ENCODE data around the gene PWWP2A.
A peak's percentile ranks its signal among the peaks of the same experiment; 100 is the strongest.

PWWP2A gene

GRCh38 chr5:160133071-160133917 is 14.0 kb upstream of the PWWP2A start:
- no peaks in the 10 kb centered on the region for H3K4me1 ChIP-seq (ENCODE audit: control insufficient read depth, insufficient read depth, low read length, poor library complexity, severe bottlenecking)
- no peaks in the 10 kb centered on the region for H3K9me3 ChIP-seq (ENCODE audit: control insufficient read depth, low read length)
- no peaks in the 10 kb centered on the region for H3K36me3 ChIP-seq (ENCODE audit: control insufficient read depth, insufficient read depth, low read length)
- H3K4me3 ChIP-seq (ENCODE audit: extremely low read depth, insufficient read depth, low read length, poor library complexity, severe bottlenecking), result peak overlapping the region; percentile 2
- H3K27ac ChIP-seq (ENCODE audit: low read depth, low read length, severe bottlenecking), result peak overlapping the region; percentile 77
- WGBS, 2 experiments (ENCODE audit: insufficient coverage in 2 of 2), result 14 to 18% methylated on average over 27 to 30 of the region's 31 CpGs

GRCh38 chr5:160129841-160130240 is 10.6 kb upstream of the PWWP2A start:
- Histone ChIP-seq H3K9me3 (ENCODE audit: control insufficient read depth, low read length) (no peaks in the 10 kb centered on the region), H3K4me1 (ENCODE audit: control insufficient read depth, insufficient read depth, low read length, poor library complexity, severe bottlenecking) (no peaks in the 10 kb centered on the region), H3K36me3 (ENCODE audit: control insufficient read depth, insufficient read depth, low read length) (no peaks in the 10 kb centered on the region), H3K27ac (ENCODE audit: low read depth, low read length, severe bottlenecking) (no peak overlapping the region), H3K4me3 (ENCODE audit: extremely low read depth, insufficient read depth, low read length, poor library complexity, severe bottlenecking) (no peak overlapping the region)
- 100% methylated on average over 4 of the region's 6 CpGs; no CpG with 5 or more reads in 1 of the 2 experiments for WGBS, 2 experiments (ENCODE audit: insufficient coverage in 2 of 2)

GRCh38 chr5:160128632-160129031 is 9.4 kb upstream of the PWWP2A start:
- Histone ChIP-seq H3K9me3 (ENCODE audit: control insufficient read depth, low read length) (no peaks in the 10 kb centered on the region), H3K4me3 (ENCODE audit: extremely low read depth, insufficient read depth, low read length, poor library complexity, severe bottlenecking) (no peak overlapping the region), H3K36me3 (ENCODE audit: control insufficient read depth, insufficient read depth, low read length) (no peaks in the 10 kb centered on the region), H3K27ac (ENCODE audit: low read depth, low read length, severe bottlenecking) (no peak overlapping the region), H3K4me1 (ENCODE audit: control insufficient read depth, insufficient read depth, low read length, poor library complexity, severe bottlenecking) (no peaks in the 10 kb centered on the region)
- WGBS, 2 experiments (ENCODE audit: insufficient coverage in 2 of 2), result 92 to 96% methylated on average over 2 to 5 of the region's 7 CpGs

GRCh38 chr5:160119905-160120266 is 636 bp upstream of the PWWP2A start:
- peak overlapping the region; percentile 12 for H3K4me3 ChIP-seq (ENCODE audit: extremely low read depth, insufficient read depth, low read length, poor library complexity, severe bottlenecking)
- no peaks in the 10 kb centered on the region for H3K9me3 ChIP-seq (ENCODE audit: control insufficient read depth, low read length)
- peaks cover 26% of the 10 kb centered on the region for H3K36me3 ChIP-seq (ENCODE audit: control insufficient read depth, insufficient read depth, low read length)
- WGBS, 2 experiments (ENCODE audit: insufficient coverage in 2 of 2), result 3 to 8% methylated on average over 9 to 10 of the region's 12 CpGs
- H3K27ac ChIP-seq (ENCODE audit: low read depth, low read length, severe bottlenecking), result peak overlapping the region; percentile 8
- no peaks in the 10 kb centered on the region for H3K4me1 ChIP-seq (ENCODE audit: control insufficient read depth, insufficient read depth, low read length, poor library complexity, severe bottlenecking)

- Histone ChIP-seq H3K4me1 (ENCODE audit: control insufficient read depth, insufficient read depth, low read length, poor library complexity, severe bottlenecking) (no peaks in the 10 kb centered on the region), H3K9me3 (ENCODE audit: control insufficient read depth, low read length) (no peaks in the 10 kb centered on the region), H3K4me3 (ENCODE audit: extremely low read depth, insufficient read depth, low read length, poor library complexity, severe bottlenecking) (peak overlapping the region; percentile 94), H3K27ac (ENCODE audit: low read depth, low read length, severe bottlenecking) (peak overlapping the region; percentile 84), H3K36me3 (ENCODE audit: control insufficient read depth, insufficient read depth, low read length) (peaks cover 39% of the 10 kb centered on the region)
- 1% methylated on average over 54 to 57 of the region's 79 CpGs for WGBS, 2 experiments (ENCODE audit: insufficient coverage in 2 of 2)
Measured at GRCh38 chr5:160118349-160119141, 705 bp downstream of the PWWP2A start.

- H3K27ac ChIP-seq (ENCODE audit: low read depth, low read length, severe bottlenecking), result no peak overlapping the region
- H3K4me1 ChIP-seq (ENCODE audit: control insufficient read depth, insufficient read depth, low read length, poor library complexity, severe bottlenecking), result no peaks in the 10 kb centered on the region
- H3K36me3 ChIP-seq (ENCODE audit: control insufficient read depth, insufficient read depth, low read length), result peaks cover 55% of the 10 kb centered on the region
- no peak overlapping the region for H3K4me3 ChIP-seq (ENCODE audit: extremely low read depth, insufficient read depth, low read length, poor library complexity, severe bottlenecking)
- WGBS, 2 experiments (ENCODE audit: insufficient coverage in 2 of 2), result 88 to 92% methylated on average over 5 to 6 of the region's 7 CpGs
- no peaks in the 10 kb centered on the region for H3K9me3 ChIP-seq (ENCODE audit: control insufficient read depth, low read length)
Measured at GRCh38 chr5:160116991-160117390, 2.3 kb downstream of the PWWP2A start.

GRCh38 chr5:160108124-160108523 is 11.1 kb downstream of the PWWP2A start:
- peaks cover 3% of the 10 kb centered on the region for H3K4me1 ChIP-seq (ENCODE audit: control insufficient read depth, insufficient read depth, low read length, poor library complexity, severe bottlenecking)
- H3K4me3 ChIP-seq (ENCODE audit: extremely low read depth, insufficient read depth, low read length, poor library complexity, severe bottlenecking), result no peak overlapping the region
- H3K27ac ChIP-seq (ENCODE audit: low read depth, low read length, severe bottlenecking), result no peak overlapping the region
- 100% methylated on average over 1 of the region's 2 CpGs; no CpG with 5 or more reads in 1 of the 2 experiments for WGBS, 2 experiments (ENCODE audit: insufficient coverage in 2 of 2)
- peaks cover 44% of the 10 kb centered on the region for H3K36me3 ChIP-seq (ENCODE audit: control insufficient read depth, insufficient read depth, low read length)
- no peaks in the 10 kb centered on the region for H3K9me3 ChIP-seq (ENCODE audit: control insufficient read depth, low read length)

GRCh38 chr5:160105686-160106360 is 13.4 kb downstream of the PWWP2A start:
- peaks cover 25% of the 10 kb centered on the region for H3K36me3 ChIP-seq (ENCODE audit: control insufficient read depth, insufficient read depth, low read length)
- no peaks in the 10 kb centered on the region for H3K9me3 ChIP-seq (ENCODE audit: control insufficient read depth, low read length)
- WGBS, 2 experiments (ENCODE audit: insufficient coverage in 2 of 2), result 100% methylated on average over 1 of the region's 4 CpGs; no CpG with 5 or more reads in 1 of the 2 experiments
- no peak overlapping the region for H3K4me3 ChIP-seq (ENCODE audit: extremely low read depth, insufficient read depth, low read length, poor library complexity, severe bottlenecking)
- H3K4me1 ChIP-seq (ENCODE audit: control insufficient read depth, insufficient read depth, low read length, poor library complexity, severe bottlenecking), result peaks cover 3% of the 10 kb centered on the region
- no peak overlapping the region for H3K27ac ChIP-seq (ENCODE audit: low read depth, low read length, severe bottlenecking)

- H3K27ac ChIP-seq (ENCODE audit: low read depth, low read length, severe bottlenecking), result no peak overlapping the region
- peaks cover 38% of the 10 kb centered on the region for H3K36me3 ChIP-seq (ENCODE audit: control insufficient read depth, insufficient read depth, low read length)
- no CpG with 5 or more reads among the region's 4 CpGs for WGBS, 2 experiments (ENCODE audit: insufficient coverage in 2 of 2)
- no peaks in the 10 kb centered on the region for H3K4me1 ChIP-seq (ENCODE audit: control insufficient read depth, insufficient read depth, low read length, poor library complexity, severe bottlenecking)
- no peak overlapping the region for H3K4me3 ChIP-seq (ENCODE audit: extremely low read depth, insufficient read depth, low read length, poor library complexity, severe bottlenecking)
- H3K9me3 ChIP-seq (ENCODE audit: control insufficient read depth, low read length), result no peaks in the 10 kb centered on the region
Measured at GRCh38 chr5:160097991-160098390, 21.3 kb downstream of the PWWP2A start.

GRCh38 chr5:160096178-160096577 is 23.1 kb downstream of the PWWP2A start:
- peaks cover 50% of the 10 kb centered on the region for H3K36me3 ChIP-seq (ENCODE audit: control insufficient read depth, insufficient read depth, low read length)
- no peak overlapping the region for H3K4me3 ChIP-seq (ENCODE audit: extremely low read depth, insufficient read depth, low read length, poor library complexity, severe bottlenecking)
- 88% methylated on average over 2 of the region's 2 CpGs for WGBS, 2 experiments (ENCODE audit: insufficient coverage in 2 of 2)
- H3K9me3 ChIP-seq (ENCODE audit: control insufficient read depth, low read length), result no peaks in the 10 kb centered on the region
- no peaks in the 10 kb centered on the region for H3K4me1 ChIP-seq (ENCODE audit: control insufficient read depth, insufficient read depth, low read length, poor library complexity, severe bottlenecking)
- H3K27ac ChIP-seq (ENCODE audit: low read depth, low read length, severe bottlenecking), result no peak overlapping the region

Data from mesodermal cell (in vitro differentiated cells).